Measurements from ENCODE around the gene TIGD1. TPM values are rescaled to one million over a fixed set of nuclear protein-coding genes. Genes with fewer than 3 reads are reported as not detected.

TIGD1 gene
- total RNA-seq, 1 experiment from 2014 or later: 6.0 TPM

- Histone ChIP-seq H4K20me1 (ENCODE audit: insufficient read depth) (no peaks in the 10 kb centered on the region), H3K27ac (ENCODE audit: low read depth, low read length) (peak overlapping the region; percentile 86), H3K4me2 (ENCODE audit: low read length) (peak overlapping the region; percentile 93), H3K9me2 (ENCODE audit: insufficient read depth) (no peaks in the 10 kb centered on the region), H3K9me3 (ENCODE audit: control insufficient read depth in 1 of 2, insufficient read depth in 1 of 2, low read depth in 1 of 2, low read length in 2 of 2) (no peaks in the 10 kb centered on the region; a peak in 1 of 4 replicates), H3K4me1 (ENCODE audit: control insufficient read depth in 1 of 2, insufficient read depth in 2 of 2, low read length in 2 of 2) (peaks cover 5 to 15% of the 10 kb centered on the region in 2 experiments; a peak in 3 of 4 replicates), H3K27me3 (ENCODE audit: insufficient read depth, low read length) (no peaks in the 10 kb centered on the region), H3K36me3 (ENCODE audit: control insufficient read depth in 1 of 2, insufficient read depth in 2 of 2, low read length in 2 of 2) (peaks cover 2 to 21% of the 10 kb centered on the region in 2 experiments; a peak in 2 of 4 replicates), H3K79me2 (ENCODE audit: insufficient read depth, low read length) (peaks cover 72% of the 10 kb centered on the region), H2AFZ (ENCODE audit: low read depth, low read length, poor library complexity, severe bottlenecking) (peak overlapping the region; percentile 73), H3K4me3 (replicated peaks in 1 of 2; ENCODE audit: low read depth in 1 of 2, low read length in 2 of 2) (peak overlapping the region; percentile 76 to 95), H3K9ac (ENCODE audit: low read length) (peak overlapping the region; percentile 98)
- TF ChIP-seq ATF3 (IDR thresholded peaks at IDR 0.05): no peak
- TF ChIP-seq JUND (IDR thresholded peaks at IDR 0.05): no peak
- TF ChIP-seq YY1 (IDR thresholded peaks at IDR 0.05; ENCODE audit: extremely low read depth, insufficient replicate concordance, low read depth, low read length): no peak
- TF ChIP-seq, protein P1, sequence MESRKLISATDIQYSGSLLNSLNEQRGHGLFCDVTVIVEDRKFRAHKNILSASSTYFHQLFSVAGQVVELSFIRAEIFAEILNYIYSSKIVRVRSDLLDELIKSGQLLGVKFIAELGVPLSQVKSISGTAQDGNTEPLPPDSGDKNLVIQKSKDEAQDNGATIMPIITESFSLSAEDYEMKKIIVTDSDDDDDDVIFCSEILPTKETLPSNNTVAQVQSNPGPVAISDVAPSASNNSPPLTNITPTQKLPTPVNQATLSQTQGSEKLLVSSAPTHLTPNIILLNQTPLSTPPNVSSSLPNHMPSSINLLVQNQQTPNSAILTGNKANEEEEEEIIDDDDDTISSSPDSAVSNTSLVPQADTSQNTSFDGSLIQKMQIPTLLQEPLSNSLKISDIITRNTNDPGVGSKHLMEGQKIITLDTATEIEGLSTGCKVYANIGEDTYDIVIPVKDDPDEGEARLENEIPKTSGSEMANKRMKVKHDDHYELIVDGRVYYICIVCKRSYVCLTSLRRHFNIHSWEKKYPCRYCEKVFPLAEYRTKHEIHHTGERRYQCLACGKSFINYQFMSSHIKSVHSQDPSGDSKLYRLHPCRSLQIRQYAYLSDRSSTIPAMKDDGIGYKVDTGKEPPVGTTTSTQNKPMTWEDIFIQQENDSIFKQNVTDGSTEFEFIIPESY (IDR thresholded peaks at IDR 0.05; ENCODE audit: extremely low read depth, insufficient replicate concordance, low read length): no peak
- no peak for TF ChIP-seq RAD21 (IDR thresholded peaks at IDR 0.05; ENCODE audit: low read depth)
- RAD21 ChIA-PET (ENCODE audit: low non-redundant PET in 1 of 2, low total read pairs in 2 of 2, uncharacterized antibody in 2 of 2, unreplicated experiment in 2 of 2): no interaction called here
- TSS peak; percentile 59 for BruUV-seq (replicated peaks)
- intact Hi-C loops (cut with micrococcal nuclease): no loop called here
- ATAC-seq: no peak
- no peak for DNase-seq (ENCODE audit: low read depth, low spot score)
- POLR2A ChIA-PET: interaction anchor here (0.9 to 1.4 kb wide), 4 partner anchors 13 to 44 kb away, joined by 3 to 6 read pairs (median 4); no protein-coding TSS in a partner anchor
- CTCF ChIA-PET: interaction anchor here (1.0 kb wide), 1 partner anchor 56 kb away, joined by 3 read pairs; no protein-coding TSS in a partner anchor
Measured at GRCh38 chr2:232549655-232550353, 553 bp downstream of the TIGD1 start.
